ENCODE results near the gene SEC16A.

DNA sequence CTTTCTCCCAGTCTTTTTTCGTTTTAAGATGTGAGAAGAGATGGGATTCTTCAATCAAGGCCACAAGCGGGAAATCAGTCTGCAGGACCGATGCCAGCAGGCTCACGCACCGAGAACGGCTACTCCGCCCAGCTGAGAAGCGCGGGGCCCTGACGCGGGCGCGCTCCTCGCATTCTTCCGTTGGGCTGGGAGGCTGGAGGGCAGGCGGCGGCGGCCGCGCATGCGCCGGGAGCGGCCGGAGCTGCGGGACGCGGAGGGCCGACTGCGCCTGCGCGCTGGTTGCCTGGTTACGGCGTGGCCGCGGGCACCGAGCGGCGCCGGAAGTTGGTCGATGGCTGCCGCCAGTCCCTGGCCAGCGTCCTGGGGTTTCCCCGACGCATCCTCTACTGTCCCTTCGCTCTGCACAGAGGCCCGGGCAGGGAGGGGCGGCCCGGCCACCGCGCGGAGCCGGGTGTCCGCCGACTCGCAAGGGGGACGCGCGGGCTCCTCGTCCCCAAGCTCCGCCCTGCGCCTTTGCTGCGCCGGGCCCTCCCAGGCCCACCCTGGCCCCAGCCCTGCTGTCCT, 831 bp upstream of the SEC16A start:
- TF ChIP-seq, protein P1, sequence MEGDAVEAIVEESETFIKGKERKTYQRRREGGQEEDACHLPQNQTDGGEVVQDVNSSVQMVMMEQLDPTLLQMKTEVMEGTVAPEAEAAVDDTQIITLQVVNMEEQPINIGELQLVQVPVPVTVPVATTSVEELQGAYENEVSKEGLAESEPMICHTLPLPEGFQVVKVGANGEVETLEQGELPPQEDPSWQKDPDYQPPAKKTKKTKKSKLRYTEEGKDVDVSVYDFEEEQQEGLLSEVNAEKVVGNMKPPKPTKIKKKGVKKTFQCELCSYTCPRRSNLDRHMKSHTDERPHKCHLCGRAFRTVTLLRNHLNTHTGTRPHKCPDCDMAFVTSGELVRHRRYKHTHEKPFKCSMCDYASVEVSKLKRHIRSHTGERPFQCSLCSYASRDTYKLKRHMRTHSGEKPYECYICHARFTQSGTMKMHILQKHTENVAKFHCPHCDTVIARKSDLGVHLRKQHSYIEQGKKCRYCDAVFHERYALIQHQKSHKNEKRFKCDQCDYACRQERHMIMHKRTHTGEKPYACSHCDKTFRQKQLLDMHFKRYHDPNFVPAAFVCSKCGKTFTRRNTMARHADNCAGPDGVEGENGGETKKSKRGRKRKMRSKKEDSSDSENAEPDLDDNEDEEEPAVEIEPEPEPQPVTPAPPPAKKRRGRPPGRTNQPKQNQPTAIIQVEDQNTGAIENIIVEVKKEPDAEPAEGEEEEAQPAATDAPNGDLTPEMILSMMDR (IDR thresholded peaks at IDR 0.05): no peak
- peak in 1 of 2 donors; percentile 89 for TF ChIP-seq POLR2A (IDR thresholded peaks at IDR 0.05)

Data from thyroid gland (tissue), 4 donors.